ENCODE results near the gene OR1F1. TPM values are rescaled to one million over a fixed set of nuclear protein-coding genes. Genes with fewer than 3 reads are reported as not detected.

Gene OR1F1
- polyA plus RNA-seq, 1 experiment, result 0.64 TPM

DNA sequence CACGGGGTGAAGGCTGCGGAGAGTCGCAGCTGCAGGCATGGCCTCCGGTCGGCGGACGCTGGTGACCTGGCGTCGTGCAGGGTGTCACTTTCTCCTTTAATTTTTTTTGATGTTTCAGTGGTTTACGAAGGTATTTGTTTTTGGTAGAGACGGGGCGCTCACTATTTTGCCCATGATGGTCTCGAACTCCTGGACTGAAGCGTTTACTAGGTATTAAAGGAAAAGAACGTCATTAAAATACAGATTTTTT is 36.1 kb upstream of the OR1F1 start:
- TF ChIP-seq, protein P1, sequence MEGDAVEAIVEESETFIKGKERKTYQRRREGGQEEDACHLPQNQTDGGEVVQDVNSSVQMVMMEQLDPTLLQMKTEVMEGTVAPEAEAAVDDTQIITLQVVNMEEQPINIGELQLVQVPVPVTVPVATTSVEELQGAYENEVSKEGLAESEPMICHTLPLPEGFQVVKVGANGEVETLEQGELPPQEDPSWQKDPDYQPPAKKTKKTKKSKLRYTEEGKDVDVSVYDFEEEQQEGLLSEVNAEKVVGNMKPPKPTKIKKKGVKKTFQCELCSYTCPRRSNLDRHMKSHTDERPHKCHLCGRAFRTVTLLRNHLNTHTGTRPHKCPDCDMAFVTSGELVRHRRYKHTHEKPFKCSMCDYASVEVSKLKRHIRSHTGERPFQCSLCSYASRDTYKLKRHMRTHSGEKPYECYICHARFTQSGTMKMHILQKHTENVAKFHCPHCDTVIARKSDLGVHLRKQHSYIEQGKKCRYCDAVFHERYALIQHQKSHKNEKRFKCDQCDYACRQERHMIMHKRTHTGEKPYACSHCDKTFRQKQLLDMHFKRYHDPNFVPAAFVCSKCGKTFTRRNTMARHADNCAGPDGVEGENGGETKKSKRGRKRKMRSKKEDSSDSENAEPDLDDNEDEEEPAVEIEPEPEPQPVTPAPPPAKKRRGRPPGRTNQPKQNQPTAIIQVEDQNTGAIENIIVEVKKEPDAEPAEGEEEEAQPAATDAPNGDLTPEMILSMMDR (IDR thresholded peaks at IDR 0.05; ENCODE audit: insufficient read depth, low read depth, low read length), result no peak
- ChIA-PET POLR2A (no interaction called here), CTCF (interaction anchor here (0.9 to 3.5 kb wide), 12 partner anchors 13 to 121 kb away, joined by 3 to 15 read pairs (median 3); partner anchors contain the start of genes OR1F1 and ZNF213)
- no peak for DNase-seq (ENCODE audit: low read depth)
- H3K27me3 ChIP-seq (ENCODE audit: control insufficient read depth, insufficient read depth, low read length), result no peaks in the 10 kb centered on the region
- peak overlapping the region; percentile 49 for H3K4me3 ChIP-seq (ENCODE audit: low read depth, low read length)
- H3K36me3 ChIP-seq (ENCODE audit: control insufficient read depth, insufficient read depth, low read length), result no peaks in the 10 kb centered on the region

DNA sequence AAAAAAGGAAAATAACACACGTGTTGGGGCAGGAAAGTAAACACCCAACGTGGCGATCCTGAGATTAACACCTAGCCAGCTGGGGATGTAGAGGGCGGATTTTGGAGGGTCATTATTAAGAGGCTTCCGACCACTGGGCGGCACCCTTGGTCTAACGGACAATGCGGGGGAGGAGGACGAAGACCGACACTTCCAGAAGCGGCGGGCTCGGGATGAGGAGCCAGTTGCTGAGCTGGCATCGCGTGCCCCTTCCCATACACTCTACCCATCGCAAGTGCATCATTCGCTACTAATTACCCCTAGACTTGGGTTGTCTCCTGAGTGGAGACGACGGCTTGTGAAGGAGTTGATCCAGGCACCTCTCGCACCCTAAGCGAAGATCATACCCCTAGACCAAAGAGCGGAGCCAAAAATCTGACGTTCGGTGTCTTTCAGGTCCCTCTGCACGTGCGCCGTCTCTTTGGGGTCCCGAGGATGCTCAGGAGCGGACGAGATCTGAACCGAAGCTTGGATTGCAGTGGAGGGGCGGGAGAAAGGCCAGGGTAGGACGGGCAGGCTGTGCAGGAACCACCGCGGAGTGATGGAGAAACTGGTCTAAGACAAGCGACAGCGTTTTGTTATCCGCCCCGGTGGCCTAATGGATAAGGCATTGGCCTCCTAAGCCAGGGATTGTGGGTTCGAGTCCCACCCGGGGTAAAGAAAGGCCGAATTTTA is 35.6 kb upstream of the OR1F1 start:
- H3K36me3 ChIP-seq (ENCODE audit: control insufficient read depth, insufficient read depth, low read length), result no peaks in the 10 kb centered on the region
- DNase-seq (ENCODE audit: low read depth), result peak; percentile 49
- TF ChIP-seq, protein P1 (IDR thresholded peaks at IDR 0.05; ENCODE audit: insufficient read depth, low read depth, low read length), result peak; percentile 52
- peak overlapping the region; percentile 49 for H3K4me3 ChIP-seq (ENCODE audit: low read depth, low read length)
- POLR2A ChIA-PET, result interaction anchor here (0.8 kb wide), 1 partner anchor 18 kb away, joined by 6 read pairs; the partner anchor contains the start of gene ZNF213
- CTCF ChIA-PET, result interaction anchor here (0.9 to 3.5 kb wide), 12 partner anchors 13 to 122 kb away, joined by 3 to 15 read pairs (median 3); partner anchors contain the start of genes OR1F1 and ZNF213
- H3K27me3 ChIP-seq (ENCODE audit: control insufficient read depth, insufficient read depth, low read length), result no peaks in the 10 kb centered on the region

DNA sequence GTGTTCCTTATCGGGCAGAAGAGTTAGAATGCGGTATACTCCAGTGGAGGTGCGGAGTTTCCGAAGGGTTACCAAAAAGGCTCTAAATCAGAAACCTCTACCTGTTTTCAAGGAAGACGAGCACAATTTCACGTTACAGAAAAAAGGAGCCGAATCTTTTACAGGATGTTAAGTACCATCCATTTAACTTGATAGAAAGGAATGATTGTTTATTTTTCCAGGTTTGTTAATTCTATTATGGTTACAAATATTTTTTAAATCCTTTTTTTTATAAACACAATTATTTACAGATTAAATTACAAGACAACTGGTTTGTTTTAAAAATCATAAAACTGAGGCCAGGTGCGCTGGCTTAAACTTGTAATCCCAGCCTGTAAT is 35.0 kb upstream of the OR1F1 start:
- Histone ChIP-seq H3K4me3 (ENCODE audit: low read depth, low read length) (no peak overlapping the region), H3K27me3 (ENCODE audit: control insufficient read depth, insufficient read depth, low read length) (no peaks in the 10 kb centered on the region), H3K36me3 (ENCODE audit: control insufficient read depth, insufficient read depth, low read length) (no peaks in the 10 kb centered on the region)
- POLR2A ChIA-PET, result interaction anchor here (0.8 kb wide), 1 partner anchor 18 kb away, joined by 6 read pairs; the partner anchor contains the start of gene ZNF213
- no peak for DNase-seq (ENCODE audit: low read depth)
- TF ChIP-seq, protein P1 (IDR thresholded peaks at IDR 0.05; ENCODE audit: insufficient read depth, low read depth, low read length), result no peak
- CTCF ChIA-PET, result interaction anchor here (0.9 to 3.1 kb wide), 7 partner anchors 12 to 52 kb away, joined by 3 to 15 read pairs (median 3); partner anchors contain the start of genes OR1F1 and ZNF213

DNA sequence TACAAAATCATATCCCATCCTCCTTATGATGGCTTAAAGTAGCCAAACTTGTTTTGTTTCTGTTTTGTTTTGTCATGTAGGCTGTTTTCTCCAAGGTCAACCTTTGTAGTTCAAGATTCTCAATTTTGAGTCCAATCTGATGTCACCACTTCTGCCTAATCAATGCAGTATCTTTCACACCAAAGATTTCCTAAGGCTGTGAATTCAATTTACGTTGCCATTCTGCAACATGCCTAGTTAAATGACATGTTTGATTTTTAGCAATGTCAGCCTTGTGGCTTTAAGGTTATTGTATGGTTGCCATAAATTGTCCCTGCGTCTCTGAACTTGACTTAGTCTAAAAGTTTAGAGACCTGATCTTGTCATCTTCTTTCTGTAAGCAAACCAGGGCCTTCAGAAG is 32.8 kb upstream of the OR1F1 start:
- TF ChIP-seq, protein P1 (IDR thresholded peaks at IDR 0.05; ENCODE audit: insufficient read depth, low read depth, low read length), result no peak
- H3K27me3 ChIP-seq (ENCODE audit: control insufficient read depth, insufficient read depth, low read length), result no peaks in the 10 kb centered on the region
- ChIA-PET CTCF (interaction anchor here (0.6 to 0.7 kb wide), 2 partner anchors 9 to 16 kb away, joined by 3 read pairs; no protein-coding TSS in a partner anchor), POLR2A (no interaction called here)
- no peaks in the 10 kb centered on the region for H3K36me3 ChIP-seq (ENCODE audit: control insufficient read depth, insufficient read depth, low read length)
- H3K4me3 ChIP-seq (ENCODE audit: low read depth, low read length), result no peak overlapping the region
- no peak for DNase-seq (ENCODE audit: low read depth)

DNA sequence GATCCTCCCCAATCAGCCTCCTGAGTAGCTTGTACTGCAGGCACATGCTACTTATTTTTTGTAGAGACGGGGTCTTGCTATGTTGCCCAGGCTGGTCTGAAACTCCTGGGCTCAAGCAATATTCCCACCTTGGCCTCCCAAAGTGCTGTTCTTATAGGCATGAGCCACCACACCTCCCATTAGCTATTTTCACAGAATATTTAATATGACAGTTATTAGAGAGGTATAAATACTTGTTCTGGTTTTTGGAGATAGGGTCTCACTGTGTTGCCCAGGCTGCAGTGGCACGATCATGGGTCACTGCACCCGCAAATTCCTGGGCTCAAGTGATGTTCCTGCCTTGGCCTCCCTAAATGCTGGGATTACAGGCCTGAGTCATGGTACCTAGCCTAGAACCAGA is 32.0 kb upstream of the OR1F1 start:
- CTCF ChIA-PET, result interaction anchor here (0.7 kb wide), 1 partner anchor 17 kb away, joined by 3 read pairs; no protein-coding TSS in a partner anchor
- POLR2A ChIA-PET, result no interaction called here
- TF ChIP-seq, protein P1 (IDR thresholded peaks at IDR 0.05; ENCODE audit: insufficient read depth, low read depth, low read length), result no peak

More for the DNA sequence above, 32.0 kb upstream of the OR1F1 start:
- H3K27me3 ChIP-seq (ENCODE audit: control insufficient read depth, insufficient read depth, low read length), result no peaks in the 10 kb centered on the region
- no peak overlapping the region for H3K4me3 ChIP-seq (ENCODE audit: low read depth, low read length)
- H3K36me3 ChIP-seq (ENCODE audit: control insufficient read depth, insufficient read depth, low read length), result no peaks in the 10 kb centered on the region
- DNase-seq (ENCODE audit: low read depth), result no peak

All from BJ (cell line).